Measurements from ENCODE around the gene NPFF. TPM values are rescaled to one million over a fixed set of nuclear protein-coding genes. Genes with fewer than 3 reads are reported as not detected.
A peak's percentile ranks its signal among the peaks of the same experiment; 100 is the strongest.

The NPFF gene
- total and polyA plus RNA-seq, 10 of the 15 experiments (the other 5 are each of a cell fraction or from before 2014, with no cell fraction given) = 0.21 to 0.69 (median 0.23) TPM; not detected in 7

- no peak overlapping the region for H3K27ac ChIP-seq (ENCODE audit: control insufficient read depth, insufficient read depth)
Measured at GRCh38 chr12:53478865-53479264, 28.4 kb downstream of the NPFF start.

GRCh38 chr12:53476769-53477209, 30.5 kb downstream of the NPFF start:
- Histone ChIP-seq H3K36me3 (ENCODE audit: control insufficient read depth in 2 of 2, insufficient read depth in 2 of 2, low read length in 1 of 2) (peaks cover 25 to 50% of the 10 kb centered on the region in 2 experiments), H3K4me1 (ENCODE audit: control insufficient read depth, insufficient read depth, low read length) (0 out of 2 replicates have a peak, but pooled peaks cover 2% of the 10 kb centered on the region), H2AFZ (ENCODE audit: control insufficient read depth, low read depth, low read length) (no peak overlapping the region), H3K4me3 (no peak overlapping the region), H3K27ac (ENCODE audit: control insufficient read depth, insufficient read depth) (no peak overlapping the region), H3K4me2 (ENCODE audit: control insufficient read depth, insufficient read depth) (no peak overlapping the region), H3K9ac (ENCODE audit: control insufficient read depth, insufficient read depth, low read length) (no peak overlapping the region), H4K20me1 (ENCODE audit: control insufficient read depth, insufficient read depth) (peaks cover 3% of the 10 kb centered on the region), H3K79me2 (ENCODE audit: control insufficient read depth, insufficient read depth, low read length) (peaks cover 2% of the 10 kb centered on the region; the same call in 1 of the 2 replicates), H3K27me3 (replicated peaks in 1 of 2; ENCODE audit: control insufficient read depth in 2 of 2, insufficient read depth in 2 of 2, low read length in 1 of 2) (no peaks in the 10 kb centered on the region), H3K9me3 (replicated peaks; ENCODE audit: control insufficient read depth, insufficient read depth, low read length) (no peaks in the 10 kb centered on the region)
- TF ChIP-seq POLR2AphosphoS5 (IDR thresholded peaks at IDR 0.05; ENCODE audit: low read length) (peak; percentile 36; the same call in 1 of the 2 replicates), ZBED1 (IDR thresholded peaks at IDR 0.05; ENCODE audit: borderline replicate concordance) (no peak), CTCF (IDR thresholded peaks at IDR 0.05 in 2 of 3, conservative IDR thresholded peaks at IDR 0.05 in 1 of 3; ENCODE audit: control insufficient read depth in 2 of 3, extremely low read depth in 1 of 3, insufficient read depth in 1 of 3, low read depth in 3 of 3, low read length in 3 of 3) (peak in 2 of 3 experiments; percentile 10 to 34; a peak in 2 of 6 replicates)
- FAIRE-seq (no peak), ATAC-seq (peak; percentile 60), DNase-seq (ENCODE audit: low read depth, low spot score) (no peak)
- in situ Hi-C loops (cut with MboI) = loop anchor here (10.0 kb wide), 1 partner anchor 452 kb away; no protein-coding TSS in a partner anchor
- intact Hi-C loops (cut with micrococcal nuclease; ENCODE audit: unreplicated experiment) = no loop called here
- 66% methylated on average over 2 of the region's 2 CpGs for WGBS (ENCODE audit: insufficient coverage, insufficient replicate concordance, low lambda C conversion rate, missing lambda C conversion rate)
- ChIA-PET CTCF (interaction anchor here (0.6 to 4.4 kb wide), 29 partner anchors 9 to 938 kb away, joined by 3 to 30 read pairs (median 4); partner anchors contain the start of gene TARBP2), SMC1A (ENCODE audit: uncharacterized antibody, unreplicated experiment) (interaction anchor here (0.7 to 6.5 kb wide), 11 partner anchors 9 to 153 kb away, joined by 3 to 32 read pairs (median 3); partner anchors contain the start of gene NPFF), POLR2A (interaction anchor here (0.6 to 1.5 kb wide), 3 partner anchors 9 to 132 kb away, joined by 3 to 4 read pairs (median 4); no protein-coding TSS in a partner anchor), RAD21 (ENCODE audit: unreplicated experiment) (interaction anchor here (0.5 to 4.2 kb wide), 4 partner anchors 8 to 124 kb away, joined by 3 to 15 read pairs (median 4); no protein-coding TSS in a partner anchor)
- no TSS peak for BruUV-seq (replicated peaks)

More at GRCh38 chr12:53478865-53479264, 28.4 kb downstream of the NPFF start:
- ATAC-seq (no peak), DNase-seq (ENCODE audit: low read depth, low spot score) (no peak), FAIRE-seq (no peak)
- Histone ChIP-seq H3K4me3 (no peak overlapping the region), H3K79me2 (ENCODE audit: control insufficient read depth, insufficient read depth, low read length) (no peaks in the 10 kb centered on the region; the same call in 1 of the 2 replicates), H2AFZ (ENCODE audit: control insufficient read depth, low read depth, low read length) (no peak overlapping the region), H3K9ac (ENCODE audit: control insufficient read depth, insufficient read depth, low read length) (no peak overlapping the region), H3K27me3 (replicated peaks in 1 of 2; ENCODE audit: control insufficient read depth in 2 of 2, insufficient read depth in 2 of 2, low read length in 1 of 2) (no peaks in the 10 kb centered on the region), H3K9me3 (replicated peaks; ENCODE audit: control insufficient read depth, insufficient read depth, low read length) (no peaks in the 10 kb centered on the region), H3K4me1 (ENCODE audit: control insufficient read depth, insufficient read depth, low read length) (0 out of 2 replicates have a peak, but pooled peaks cover 2% of the 10 kb centered on the region), H4K20me1 (ENCODE audit: control insufficient read depth, insufficient read depth) (no peaks in the 10 kb centered on the region; the same call in 1 of the 2 replicates), H3K4me2 (ENCODE audit: control insufficient read depth, insufficient read depth) (no peak overlapping the region), H3K36me3 (ENCODE audit: control insufficient read depth in 2 of 2, insufficient read depth in 2 of 2, low read length in 1 of 2) (peaks cover 40 to 41% of the 10 kb centered on the region in 2 experiments)
- 0% methylated on average over 1 of the region's 1 CpG for WGBS (ENCODE audit: insufficient coverage, insufficient replicate concordance, low lambda C conversion rate, missing lambda C conversion rate)
- ChIA-PET SMC1A (ENCODE audit: uncharacterized antibody, unreplicated experiment) (interaction anchor here (0.9 to 6.5 kb wide), 4 partner anchors 14 to 127 kb away, joined by 3 to 32 read pairs (median 10); partner anchors contain the start of genes NPFF and TARBP2), RAD21 (ENCODE audit: unreplicated experiment) (interaction anchor here (0.9 to 4.2 kb wide), 2 partner anchors 126 to 155 kb away, joined by 3 to 15 read pairs; no protein-coding TSS in a partner anchor), POLR2A (interaction anchor here (0.6 to 1.2 kb wide), 2 partner anchors 81 to 285 kb away, joined by 4 to 6 read pairs; no protein-coding TSS in a partner anchor), CTCF (interaction anchor here (0.9 to 2.5 kb wide), 3 partner anchors 30 to 127 kb away, joined by 3 to 12 read pairs (median 3); no protein-coding TSS in a partner anchor)
- intact Hi-C loops (cut with micrococcal nuclease; ENCODE audit: unreplicated experiment) (no loop called here), in situ Hi-C loops (cut with MboI) (loop anchor here (10.0 kb wide), 1 partner anchor 454 kb away; no protein-coding TSS in a partner anchor)
- BruUV-seq (replicated peaks) = no TSS peak
- no peak for TF ChIP-seq ZBED1 (IDR thresholded peaks at IDR 0.05; ENCODE audit: borderline replicate concordance)
- no peak for TF ChIP-seq HDAC2 (IDR thresholded peaks at IDR 0.05)
- peak; percentile 55 for TF ChIP-seq POLR2AphosphoS5 (IDR thresholded peaks at IDR 0.05; ENCODE audit: low read length)

Measured in GM12878 (cell line).